ENCODE data around the gene PLEK.

DNA sequence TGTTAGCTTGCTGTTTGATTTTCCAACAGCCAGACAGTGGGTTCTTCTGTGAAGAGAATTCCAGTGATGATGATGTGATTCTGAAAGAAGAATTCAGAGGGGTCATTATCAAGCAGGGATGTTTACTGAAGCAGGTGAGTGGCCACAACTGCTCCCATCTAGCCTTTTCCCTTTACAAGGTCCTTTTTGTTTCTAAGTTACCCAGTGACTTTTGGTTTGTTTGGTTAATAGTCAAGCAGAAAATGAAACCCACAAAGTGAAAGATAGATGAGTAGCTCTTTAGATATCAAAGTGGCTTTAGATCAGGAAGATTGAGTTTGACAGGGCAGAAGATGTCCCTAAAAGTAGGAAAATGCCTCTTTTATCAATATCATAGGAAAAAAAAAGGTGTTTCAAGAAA lies 23.3 kb downstream of the PLEK start:
- TF ChIP-seq PHF21A (IDR thresholded peaks at IDR 0.05; ENCODE audit: borderline replicate concordance, low read depth): no peak
- TF ChIP-seq CTCF (IDR thresholded peaks at IDR 0.05 in 2 of 3, conservative IDR thresholded peaks at IDR 0.05 in 1 of 3; ENCODE audit: insufficient read depth in 2 of 3, low read depth in 1 of 3, low read length in 3 of 3): no peak
- TF ChIP-seq CHD1 (IDR thresholded peaks at IDR 0.05; ENCODE audit: low read length): no peak
- no peak for TF ChIP-seq POLR2A (conservative IDR thresholded peaks at IDR 0.05)
- no peak for TF ChIP-seq PHF8 (IDR thresholded peaks at IDR 0.05; ENCODE audit: borderline replicate concordance, low read length)
- no peak for TF ChIP-seq ZBTB43 (CRISPR knock-in tag; IDR thresholded peaks at IDR 0.05)
